ENCODE measurements around the gene P2RX7.
A peak's percentile ranks its signal among the peaks of the same experiment; 100 is the strongest.

P2RX7 gene

GRCh38 chr12:121088195-121088585, 44.5 kb upstream of the P2RX7 start:
- no peak for TF ChIP-seq PPARA (CRISPR knock-in tag; IDR thresholded peaks at IDR 0.05; ENCODE audit: borderline replicate concordance)
- no peak for TF ChIP-seq ARNTL (CRISPR knock-in tag; IDR thresholded peaks at IDR 0.05; ENCODE audit: borderline replicate concordance, low read depth)
- TF ChIP-seq TCF4 (CRISPR knock-in tag; IDR thresholded peaks at IDR 0.05; ENCODE audit: borderline replicate concordance): no peak
- no peak for TF ChIP-seq GLIS3 (CRISPR knock-in tag; IDR thresholded peaks at IDR 0.05)
- no peak for TF ChIP-seq BACH2 (CRISPR knock-in tag; IDR thresholded peaks at IDR 0.05; ENCODE audit: borderline replicate concordance)
- TF ChIP-seq ZNF565 (CRISPR knock-in tag; conservative IDR thresholded peaks at IDR 0.05; ENCODE audit: low read depth): no peak
- no peak for TF ChIP-seq CSRNP3 (CRISPR knock-in tag; IDR thresholded peaks at IDR 0.05)
- no peak for TF ChIP-seq ISL1 (CRISPR knock-in tag; IDR thresholded peaks at IDR 0.05)
- TF ChIP-seq PATZ1 (CRISPR knock-in tag; IDR thresholded peaks at IDR 0.05; ENCODE audit: borderline replicate concordance): no peak
- no peak for TF ChIP-seq SNAI2 (CRISPR knock-in tag; IDR thresholded peaks at IDR 0.05)
- TF ChIP-seq TOX (CRISPR knock-in tag; IDR thresholded peaks at IDR 0.05; ENCODE audit: borderline replicate concordance): no peak
- ATAC-seq: no peak

GRCh38 chr12:121089031-121089812, 43.5 kb upstream of the P2RX7 start:
- TF ChIP-seq PATZ1 (CRISPR knock-in tag; IDR thresholded peaks at IDR 0.05; ENCODE audit: borderline replicate concordance): no peak
- TF ChIP-seq ESRRG (CRISPR knock-in tag; IDR thresholded peaks at IDR 0.05): no peak
- no peak for TF ChIP-seq POU6F1 (CRISPR knock-in tag; IDR thresholded peaks at IDR 0.05; ENCODE audit: borderline replicate concordance, low read depth)
- TF ChIP-seq ZNF8 (CRISPR knock-in tag; IDR thresholded peaks at IDR 0.05): no peak
- no peak for TF ChIP-seq ZNF70 (CRISPR knock-in tag; IDR thresholded peaks at IDR 0.05)
- TF ChIP-seq CSRNP3 (CRISPR knock-in tag; IDR thresholded peaks at IDR 0.05): no peak
- no peak for TF ChIP-seq BACH2 (CRISPR knock-in tag; IDR thresholded peaks at IDR 0.05; ENCODE audit: borderline replicate concordance)
- TF ChIP-seq GLIS3 (CRISPR knock-in tag; IDR thresholded peaks at IDR 0.05): no peak
- TF ChIP-seq TSHZ2 (CRISPR knock-in tag; IDR thresholded peaks at IDR 0.05): no peak
- no peak for TF ChIP-seq OSR1 (CRISPR knock-in tag; IDR thresholded peaks at IDR 0.05)
- TF ChIP-seq CREB5 (CRISPR knock-in tag; IDR thresholded peaks at IDR 0.05; ENCODE audit: low read depth): no peak
- TF ChIP-seq CSDC2 (CRISPR knock-in tag; IDR thresholded peaks at IDR 0.05): no peak
- TF ChIP-seq SNAI2 (CRISPR knock-in tag; IDR thresholded peaks at IDR 0.05): no peak
- TF ChIP-seq ZC3H10 (CRISPR knock-in tag; IDR thresholded peaks at IDR 0.05): no peak
- TF ChIP-seq ISL1 (CRISPR knock-in tag; IDR thresholded peaks at IDR 0.05): no peak
- no peak for TF ChIP-seq ARNTL (CRISPR knock-in tag; IDR thresholded peaks at IDR 0.05; ENCODE audit: borderline replicate concordance, low read depth)
- no peak for TF ChIP-seq ZFP3 (CRISPR knock-in tag; IDR thresholded peaks at IDR 0.05)
- no peak for TF ChIP-seq ZNF565 (CRISPR knock-in tag; conservative IDR thresholded peaks at IDR 0.05; ENCODE audit: low read depth)
- no peak for TF ChIP-seq TCF4 (CRISPR knock-in tag; IDR thresholded peaks at IDR 0.05; ENCODE audit: borderline replicate concordance)
- TF ChIP-seq TOX (CRISPR knock-in tag; IDR thresholded peaks at IDR 0.05; ENCODE audit: borderline replicate concordance): no peak
- peak; percentile 57; the same call in 2 of the 3 replicates for ATAC-seq

All from SK-N-SH treated with all-trans-retinoic acid at 6 μM for 48 hours (cell line).